HL-60/S4 (cell line): Measurements from ENCODE around the gene TCF4.

Source experiments
- in situ Hi-C: fragments of 300-500 bp; cut with MboI; formaldehyde crosslinking; loops from 2 replicates; pipeline ENCODE4 v1.14.3; 2022; ENCODE audit warnings: low sequenced_read_pairs

TCF4 gene

DNA sequence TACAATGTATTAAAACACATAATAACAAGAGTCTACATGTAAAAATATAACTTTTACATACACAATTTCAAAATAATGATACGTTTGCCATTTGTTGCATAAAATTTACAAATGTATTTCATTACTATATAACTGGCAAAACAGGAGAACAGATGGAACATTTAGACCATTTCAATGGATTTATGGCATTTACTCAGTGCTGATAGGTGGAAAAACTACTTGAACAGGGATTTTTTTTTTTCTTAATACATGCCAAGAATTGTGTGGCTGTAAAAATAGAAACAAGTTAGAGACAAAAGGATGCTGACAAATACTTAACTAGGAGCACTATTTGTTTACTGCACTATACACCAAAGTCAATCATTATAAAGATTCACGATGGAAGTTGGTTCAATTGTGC lies 361.9 kb downstream of the TCF4 start:
- in situ Hi-C loops = no loop called here

DNA sequence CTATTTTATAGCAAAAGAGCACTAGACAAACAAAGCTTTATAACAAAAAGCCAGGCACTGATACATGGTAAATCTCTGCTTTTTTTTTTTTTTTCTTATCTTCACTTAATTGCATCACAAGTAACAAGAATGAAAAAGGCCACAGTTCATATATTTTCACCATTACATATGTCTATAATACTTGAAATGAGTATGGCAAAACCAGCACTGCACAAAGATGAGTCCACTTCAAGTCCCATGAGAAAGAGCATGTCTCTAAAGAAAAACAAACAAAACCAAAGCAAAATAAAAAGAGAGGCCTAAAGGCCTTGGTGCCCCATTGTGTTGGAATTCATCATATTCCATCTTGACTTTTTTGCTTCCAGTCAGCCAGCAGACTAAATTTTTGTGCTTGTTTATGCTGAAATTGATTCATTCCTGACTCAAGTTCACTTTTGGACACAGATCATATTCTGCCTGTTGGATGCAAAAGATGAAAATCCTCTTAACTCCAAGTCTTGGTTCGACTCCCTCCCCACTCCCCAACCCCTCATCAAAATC lies 363.8 kb downstream of the TCF4 start:
- in situ Hi-C loops = no loop called here

DNA sequence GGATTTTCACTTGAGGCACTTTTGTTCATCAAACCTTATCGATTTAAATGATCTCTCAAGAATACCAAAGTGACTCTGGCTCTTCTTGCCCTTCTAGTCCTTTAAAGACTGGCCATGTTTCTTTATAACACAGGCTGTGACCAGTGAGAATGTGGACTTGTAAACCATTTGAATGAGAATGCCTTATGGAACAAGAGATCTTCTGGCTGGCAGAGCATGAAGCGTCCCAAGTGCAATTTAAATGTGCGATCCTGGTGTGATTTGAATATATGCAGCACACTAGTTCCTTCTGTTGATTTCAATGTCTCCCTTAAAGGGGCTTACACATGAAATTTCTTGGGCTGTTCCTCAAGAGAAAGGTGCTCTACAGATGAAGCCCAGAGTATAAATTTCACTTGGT lies 366.4 kb downstream of the TCF4 start:
- in situ Hi-C loops = no loop called here

DNA sequence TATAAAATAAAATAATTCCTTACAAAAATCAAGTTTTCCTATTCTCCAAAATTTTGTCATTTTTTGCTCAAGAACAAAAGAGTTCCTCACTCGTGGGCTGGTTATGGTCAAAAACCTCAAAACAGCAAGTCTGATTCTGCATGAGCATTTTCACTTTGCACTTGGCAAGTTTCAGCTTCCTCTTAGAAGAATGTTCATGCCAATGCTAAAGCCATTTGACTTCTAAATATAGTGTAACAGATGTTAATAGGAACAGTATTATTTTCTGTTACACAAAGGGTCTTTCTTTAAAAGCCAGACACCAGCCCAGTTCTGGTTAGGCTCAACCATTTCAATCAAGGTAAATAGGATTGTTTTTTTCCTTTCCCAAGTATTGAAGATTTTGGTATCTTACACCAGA lies 367.5 kb downstream of the TCF4 start:
- in situ Hi-C loops = no loop called here

DNA sequence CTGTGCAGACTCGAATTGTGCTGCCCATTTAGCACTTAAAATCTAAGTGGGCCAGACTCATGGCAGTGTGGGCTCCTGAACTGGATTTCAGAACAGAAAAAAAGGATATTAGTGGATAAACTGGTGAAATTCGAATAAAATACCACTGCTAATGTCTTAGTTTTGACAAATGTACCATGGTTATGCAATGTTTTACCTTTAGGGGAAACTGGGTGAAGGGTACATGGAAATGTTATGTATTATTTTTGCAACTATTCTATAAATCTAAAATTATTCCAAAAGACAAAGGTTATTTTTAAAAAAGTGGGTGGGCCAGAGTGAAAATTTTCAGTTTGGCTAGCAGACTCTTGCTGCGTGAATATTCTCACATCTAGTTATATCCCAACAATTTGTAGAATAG lies 368.2 kb downstream of the TCF4 start:
- in situ Hi-C loops = no loop called here

DNA sequence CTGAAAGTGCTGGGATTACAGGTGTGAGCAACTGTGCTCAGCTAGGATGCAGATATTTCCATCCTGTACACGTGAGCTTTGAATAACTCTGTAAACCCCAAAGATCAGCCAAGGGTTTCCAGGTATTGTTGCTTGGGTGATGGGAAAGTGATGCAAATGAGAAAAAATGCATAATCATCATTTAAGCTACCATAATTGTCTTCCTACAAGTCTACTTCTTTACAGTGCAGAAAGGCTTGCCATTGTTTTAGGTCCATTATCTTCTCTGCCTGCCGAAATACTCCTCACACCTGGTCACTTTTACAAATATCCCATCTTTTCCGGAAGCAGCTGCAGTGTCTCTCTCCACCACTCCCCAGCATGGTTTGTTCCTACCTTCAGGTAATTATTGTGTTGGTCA lies 368.9 kb downstream of the TCF4 start:
- in situ Hi-C loops = no loop called here

DNA sequence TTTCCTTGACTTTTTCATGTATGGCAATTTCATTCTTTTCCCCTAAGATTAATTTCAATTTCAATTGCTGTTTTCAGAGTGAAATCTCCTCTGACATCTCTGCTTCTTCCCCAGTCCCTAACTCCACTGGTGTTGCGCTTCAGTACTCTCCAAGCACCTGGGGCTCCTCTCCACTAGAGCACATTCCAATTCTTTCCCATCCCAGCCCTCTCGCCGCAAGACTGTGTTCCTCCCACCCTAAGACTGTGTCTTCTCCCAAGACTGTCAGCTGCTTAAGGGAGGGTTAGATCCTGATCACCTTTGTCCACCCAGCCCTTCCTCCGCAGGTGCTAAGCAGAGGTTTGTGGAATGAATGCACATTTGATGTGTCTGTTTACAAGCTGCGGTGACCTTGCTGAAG lies 373.0 kb downstream of the TCF4 start:
- in situ Hi-C loops = no loop called here

DNA sequence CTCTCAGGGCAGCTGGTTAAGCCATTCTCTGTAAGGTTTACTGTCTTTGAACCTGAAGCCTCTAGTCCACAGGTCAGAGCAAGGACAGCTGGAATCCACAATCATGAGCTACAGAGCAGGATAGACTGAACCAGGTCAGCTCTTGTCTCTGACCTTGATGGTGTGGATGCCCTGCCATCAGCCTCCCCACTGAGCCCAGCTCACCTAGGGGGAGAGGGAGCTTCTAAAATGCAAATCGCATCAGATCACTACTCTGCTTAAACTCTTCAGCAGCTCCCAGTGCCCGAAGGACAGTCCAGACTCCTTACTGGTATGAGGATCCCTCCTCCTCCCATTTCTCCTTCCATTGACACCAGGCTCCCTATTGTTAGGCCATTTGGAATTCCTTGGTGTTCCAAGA lies 373.5 kb downstream of the TCF4 start:
- in situ Hi-C loops = no loop called here

DNA sequence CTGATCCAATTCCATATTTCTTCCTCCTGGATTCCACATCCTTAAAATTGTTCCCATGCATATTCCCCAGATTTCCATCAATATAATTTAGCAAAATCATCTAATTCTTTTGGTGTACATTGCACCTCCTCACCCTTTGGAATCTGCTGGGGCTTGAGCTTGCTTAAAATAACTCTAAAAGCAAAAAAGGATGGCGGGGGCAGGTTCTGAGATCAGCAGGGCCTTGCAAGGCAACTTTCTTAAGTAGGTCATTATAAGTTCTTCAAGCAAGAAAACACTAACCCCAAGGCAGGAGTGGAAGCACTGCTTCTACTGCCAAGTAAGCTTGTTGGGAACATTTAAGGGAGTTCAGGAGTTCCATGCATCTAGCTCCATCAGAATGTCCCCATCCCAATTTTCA lies 374.4 kb downstream of the TCF4 start:
- in situ Hi-C loops = no loop called here

DNA sequence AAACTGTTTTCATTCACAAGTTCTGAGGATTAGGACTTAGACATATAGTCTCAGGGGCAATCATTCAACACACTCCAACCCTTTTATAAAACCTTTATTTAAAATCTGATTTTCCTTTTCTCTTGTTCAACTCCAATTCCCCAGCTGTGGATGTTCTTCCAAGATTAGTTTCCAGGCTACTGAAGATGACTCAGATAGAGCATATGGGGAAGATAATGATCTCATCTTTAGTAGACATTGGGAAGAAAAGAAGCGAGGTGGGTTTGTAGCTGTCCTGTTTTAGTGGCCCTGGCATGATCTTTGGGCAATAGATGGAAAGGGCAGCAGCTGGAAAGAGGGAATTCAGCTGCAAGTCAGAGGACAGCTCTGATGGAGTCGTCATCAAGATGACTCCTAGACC lies 381.1 kb downstream of the TCF4 start:
- in situ Hi-C loops = no loop called here

DNA sequence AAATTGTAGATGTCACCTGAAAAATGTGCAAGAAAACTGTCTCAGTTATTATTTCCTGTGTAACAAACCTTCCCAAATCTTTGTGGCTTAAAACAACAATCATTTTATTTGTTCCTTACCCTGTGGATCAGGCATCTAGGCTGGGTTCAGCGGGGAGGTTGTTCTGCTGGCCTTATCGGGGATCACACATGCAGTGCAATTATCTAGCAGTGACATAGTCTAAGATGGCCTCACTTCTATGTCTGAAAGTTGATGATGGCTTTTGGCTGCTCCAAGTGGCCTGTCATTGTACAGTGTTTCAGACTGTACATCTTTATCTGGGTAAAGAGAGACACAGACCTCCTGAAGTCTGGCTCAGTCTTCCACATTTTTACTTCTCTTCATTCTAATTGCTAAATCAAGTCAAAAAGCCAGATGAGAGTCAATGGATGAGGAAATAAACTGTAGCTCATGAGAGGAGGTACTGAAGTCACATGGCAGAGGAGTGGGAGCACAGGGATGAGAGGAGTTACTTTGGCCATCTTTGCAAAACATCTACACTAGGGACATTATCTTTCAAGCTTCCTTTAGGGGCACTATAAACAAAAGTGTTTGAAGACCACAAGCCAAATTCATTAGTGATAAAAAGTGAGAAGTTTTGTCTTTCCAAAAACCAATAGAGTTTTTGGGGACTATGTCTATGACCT lies 385.6 kb downstream of the TCF4 start:
- in situ Hi-C loops = no loop called here

DNA sequence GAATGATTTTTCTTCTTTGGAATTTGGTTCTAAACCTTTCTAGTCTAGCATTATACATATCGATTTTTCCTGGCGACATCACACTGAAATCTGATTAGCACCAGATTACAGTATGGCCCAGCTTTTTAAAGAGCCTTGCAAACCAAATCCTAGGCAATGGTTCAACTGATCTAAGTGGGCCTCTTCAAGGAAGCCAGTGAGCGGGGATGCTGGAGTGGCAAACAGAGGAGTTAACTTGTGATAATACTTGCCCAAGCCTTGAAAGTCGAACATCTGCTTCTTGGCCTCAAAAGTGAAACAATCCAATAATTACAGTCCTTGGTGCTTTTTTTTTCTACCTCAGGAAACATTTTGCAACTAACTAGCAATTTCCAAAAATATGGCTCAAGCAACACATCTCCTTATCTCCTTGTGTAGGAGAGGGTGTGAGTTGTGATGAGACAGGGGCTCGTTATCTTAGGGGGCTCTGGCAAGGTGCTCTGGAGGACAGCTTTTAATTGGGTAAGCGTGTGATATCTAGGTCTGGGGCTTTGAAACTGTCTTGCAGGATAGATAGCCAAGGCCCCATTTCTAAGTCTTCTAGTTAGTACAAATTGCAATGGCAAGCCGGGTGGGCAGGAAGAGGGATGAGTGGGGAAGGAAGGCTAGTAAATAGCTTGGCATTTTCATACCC lies 388.6 kb downstream of the TCF4 start:
- in situ Hi-C loops = no loop called here

DNA sequence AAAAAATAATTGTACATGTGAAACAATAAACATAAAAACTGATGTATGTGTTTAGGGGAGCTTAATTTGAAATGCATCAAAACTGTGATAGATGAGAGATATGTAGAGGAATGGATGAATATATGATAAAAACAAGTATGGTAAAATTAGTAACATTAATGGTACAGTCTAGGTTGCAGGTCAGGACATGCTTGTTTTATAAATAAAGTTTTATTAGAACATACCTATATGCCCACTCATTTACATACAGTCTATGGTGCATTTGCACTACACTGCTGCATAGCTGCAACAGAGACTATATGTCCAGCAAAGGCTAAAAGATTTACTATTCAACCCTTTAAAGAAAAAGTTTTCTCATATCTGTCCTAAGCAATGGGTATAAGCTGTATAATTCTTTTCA lies 392.1 kb downstream of the TCF4 start:
- in situ Hi-C loops = no loop called here

DNA sequence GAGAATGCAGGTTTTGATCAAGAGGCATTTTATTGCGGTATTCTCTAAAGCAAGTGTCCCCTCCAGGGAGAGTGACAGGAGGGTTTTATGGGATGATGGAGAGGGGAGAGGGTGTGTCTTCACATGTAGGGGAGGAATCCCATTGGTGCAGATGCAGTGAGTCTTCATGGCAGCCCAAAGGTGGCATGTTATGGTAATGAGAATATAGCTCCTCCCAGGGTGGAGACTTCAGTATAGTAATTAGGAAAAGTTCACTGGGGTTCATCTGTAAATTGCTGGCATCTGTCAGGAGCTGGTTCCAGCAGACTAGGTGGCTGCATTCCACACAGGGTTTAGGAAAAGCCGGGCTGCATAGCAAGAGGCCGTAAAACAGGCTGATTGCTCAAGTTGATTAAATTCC lies 398.0 kb downstream of the TCF4 start:
- in situ Hi-C loops = no loop called here

DNA sequence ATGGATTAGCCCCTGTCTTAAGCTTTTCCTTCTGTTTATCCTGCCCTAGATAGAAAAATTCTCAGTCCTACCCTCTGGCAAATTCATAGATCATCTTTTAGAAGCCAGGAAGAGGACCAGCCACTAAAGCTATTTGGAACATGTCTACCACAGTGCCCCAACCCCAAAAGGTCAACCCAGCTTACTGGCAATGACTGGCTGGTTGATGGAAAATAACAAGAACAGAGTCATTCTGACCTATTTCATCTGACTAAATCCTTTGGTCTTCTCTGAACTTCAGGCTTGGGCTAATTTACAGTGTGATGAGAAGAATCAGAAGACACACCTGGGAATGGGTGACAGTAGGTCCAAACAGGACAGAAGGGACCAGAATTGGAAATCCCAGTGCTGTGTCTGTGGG lies 401.4 kb downstream of the TCF4 start:
- in situ Hi-C loops = no loop called here

DNA sequence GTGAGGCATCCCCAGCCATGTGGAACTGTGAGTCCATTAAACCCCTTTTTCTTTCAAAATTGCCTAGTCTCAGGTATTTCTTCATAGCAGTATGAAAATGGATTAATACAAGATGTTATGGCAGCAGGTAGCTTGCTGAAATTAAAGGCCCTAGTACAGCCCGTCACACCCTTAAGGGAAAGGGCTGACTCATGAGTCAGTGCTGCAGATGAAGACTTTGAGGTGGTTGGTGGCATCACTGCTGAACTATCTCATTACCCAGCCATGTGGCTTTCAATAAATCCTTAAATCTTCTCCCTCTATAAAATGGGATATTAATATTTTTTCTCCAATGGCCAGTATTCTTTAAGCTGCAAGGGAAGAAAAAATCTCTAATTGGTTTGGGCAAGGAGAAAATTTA lies 402.6 kb downstream of the TCF4 start:
- in situ Hi-C loops = no loop called here

DNA sequence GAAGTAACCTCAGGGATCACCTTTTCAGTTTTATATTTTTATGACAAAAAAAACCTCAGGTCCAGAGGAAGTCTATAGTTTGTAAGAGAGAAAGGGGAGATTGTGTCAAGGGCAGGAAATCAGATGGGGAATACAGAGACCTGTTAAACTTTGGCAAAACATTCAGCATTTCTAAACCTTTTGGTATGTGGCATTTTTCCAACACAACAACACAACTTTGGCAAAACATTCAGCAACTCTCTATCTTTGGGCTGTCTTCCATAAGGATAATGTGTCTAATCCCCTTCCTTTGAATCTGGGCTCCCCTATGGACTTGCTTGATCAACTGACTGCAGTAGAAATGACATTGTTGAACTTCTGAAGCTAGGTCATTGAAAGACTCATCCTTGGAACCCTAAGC lies 408.2 kb downstream of the TCF4 start:
- in situ Hi-C loops = no loop called here

DNA sequence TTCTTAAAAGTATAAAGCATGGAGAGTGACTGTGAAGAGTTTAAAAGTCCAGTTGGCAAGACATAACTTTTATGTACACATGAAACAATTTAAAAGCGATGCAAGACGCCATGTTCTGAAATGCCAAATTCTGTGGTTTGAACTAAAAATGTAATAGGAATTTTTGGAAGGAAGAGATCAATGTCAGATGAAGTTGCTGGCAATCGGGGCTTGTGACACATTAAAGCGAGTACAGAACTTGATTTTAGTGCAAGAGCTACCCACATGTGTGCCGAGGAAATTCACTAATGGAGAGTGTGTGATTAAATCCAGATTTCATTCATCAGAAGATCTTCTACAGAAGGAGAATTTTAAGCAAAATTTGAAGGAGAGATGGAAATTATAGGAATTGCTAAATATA lies 408.6 kb downstream of the TCF4 start:
- in situ Hi-C loops = no loop called here

DNA sequence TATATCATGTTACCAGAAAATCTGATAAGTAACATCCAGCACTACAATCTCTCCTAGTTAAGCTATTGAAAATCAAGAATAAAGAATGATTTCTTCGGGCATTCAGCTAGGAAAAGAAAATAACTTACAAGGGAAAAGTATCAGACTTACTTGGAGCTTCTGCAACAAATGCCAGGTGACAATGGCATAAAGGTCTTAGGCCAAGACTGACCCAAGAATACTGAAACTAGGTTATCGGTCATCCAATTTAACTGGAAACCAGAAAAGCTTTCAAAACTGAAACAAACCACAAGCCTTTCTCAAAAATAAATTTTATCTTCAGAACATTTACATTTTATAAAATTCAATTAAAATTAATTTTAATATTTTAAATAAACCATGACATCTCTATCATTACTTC lies 414.7 kb downstream of the TCF4 start:
- in situ Hi-C loops = no loop called here
